HG03469 (cell line): ENCODE results near the gene PLAC1.

ENCODE experiments used
- ATAC-seq: cut with Tn5 transposase; IDR thresholded peaks from one replicate; pipeline ENCODE4 v1.9.1; 2021; ENCODE audit warnings: mild to moderate bottlenecking, moderate library complexity, moderate number of reproducible peaks; ENCODE audit not compliant: unreplicated experiment

The PLAC1 gene

GRCh38 chrX:134545510-134545909 lies 112.8 kb downstream of the PLAC1 start:
- ATAC-seq: no peak

- ATAC-seq: no peak
These were observed 113.6 kb downstream of the PLAC1 start for GRCh38 chrX:134544513-134545151.

- no peak for ATAC-seq
These were observed 114.1 kb downstream of the PLAC1 start for GRCh38 chrX:134544135-134544512.

DNA sequence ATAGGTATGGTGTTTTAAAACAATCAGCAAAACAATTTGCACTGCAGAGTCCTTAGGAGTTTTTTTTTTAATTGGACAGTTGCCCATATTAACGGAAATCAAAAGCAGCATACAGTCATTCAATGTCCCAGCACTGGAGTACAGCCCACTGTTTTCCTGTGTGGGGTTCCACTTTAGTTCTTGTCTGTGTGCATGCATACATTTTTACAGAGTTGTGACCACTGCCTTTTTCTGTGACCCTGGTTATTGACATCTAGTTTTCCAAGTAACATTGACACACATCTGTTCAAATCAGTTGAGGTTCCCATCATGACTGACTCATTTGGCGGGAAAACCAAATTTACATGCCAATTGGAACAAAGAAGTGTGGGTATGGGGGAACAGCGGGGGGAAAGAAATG lies 115.0 kb downstream of the PLAC1 start:
- ATAC-seq: no peak

DNA sequence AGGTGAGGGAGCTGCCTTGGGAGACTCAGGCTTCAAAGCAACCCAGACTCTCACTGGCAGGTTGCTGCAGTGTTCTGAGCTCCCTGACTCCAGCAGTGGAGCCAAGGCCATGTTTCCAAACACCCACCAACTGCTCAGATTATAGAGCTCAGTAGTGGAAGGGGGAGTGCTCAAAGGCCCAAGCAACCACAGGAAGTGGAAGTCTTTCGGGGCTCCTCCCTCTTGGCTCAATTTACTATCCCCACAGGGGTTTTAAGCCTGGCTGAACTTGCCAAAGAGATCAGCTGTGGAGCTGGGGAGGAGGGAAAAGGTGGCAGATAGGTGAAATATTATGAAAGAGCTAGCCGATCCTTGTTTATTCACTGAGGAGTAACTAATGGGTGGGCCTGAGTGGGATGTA lies 115.8 kb downstream of the PLAC1 start:
- ATAC-seq: no peak

- no peak for ATAC-seq
These were observed 116.4 kb downstream of the PLAC1 start for GRCh38 chrX:134541906-134542305.

DNA sequence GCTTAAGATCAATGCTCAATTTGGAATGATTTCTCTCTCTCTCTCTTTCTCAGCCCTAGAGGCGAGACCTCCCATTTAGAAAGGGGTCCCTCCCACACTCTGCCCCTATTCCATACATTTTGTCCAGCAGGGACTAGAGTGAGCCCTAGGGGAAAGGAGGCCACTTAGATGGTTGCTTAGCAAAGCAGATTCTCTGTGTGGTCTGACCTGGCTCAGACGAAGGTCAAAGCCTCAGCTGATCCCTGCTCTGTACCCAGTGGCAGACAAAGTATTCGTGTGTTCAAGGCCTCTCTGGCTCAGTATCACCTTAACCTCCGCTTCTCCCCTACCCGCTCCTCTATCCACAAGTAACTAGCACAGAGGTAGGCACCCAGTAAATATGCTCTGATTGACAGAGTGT lies 120.0 kb downstream of the PLAC1 start:
- no peak for ATAC-seq

- ATAC-seq: no peak
These were observed 120.9 kb downstream of the PLAC1 start for GRCh38 chrX:134537179-134537955.

DNA sequence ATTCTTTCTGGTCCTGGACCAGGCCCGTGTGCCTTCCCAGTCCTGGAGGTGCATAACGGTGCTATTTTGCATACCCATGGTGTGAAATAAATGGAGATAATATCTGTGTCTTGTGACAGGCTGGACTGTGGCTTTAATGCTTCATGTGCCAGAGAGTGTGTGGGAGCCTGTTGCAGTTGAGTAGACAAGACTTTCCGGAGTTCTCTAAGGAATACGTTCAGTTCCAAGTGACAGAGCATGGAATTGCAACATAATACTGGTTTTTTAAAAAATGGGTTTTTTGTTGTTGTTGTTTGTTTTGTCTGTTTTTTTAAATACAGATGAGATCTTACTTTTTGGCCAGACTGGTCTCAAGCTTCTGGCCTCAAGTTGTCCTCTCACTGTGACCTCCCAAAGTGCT lies 124.3 kb downstream of the PLAC1 start:
- no peak for ATAC-seq

DNA sequence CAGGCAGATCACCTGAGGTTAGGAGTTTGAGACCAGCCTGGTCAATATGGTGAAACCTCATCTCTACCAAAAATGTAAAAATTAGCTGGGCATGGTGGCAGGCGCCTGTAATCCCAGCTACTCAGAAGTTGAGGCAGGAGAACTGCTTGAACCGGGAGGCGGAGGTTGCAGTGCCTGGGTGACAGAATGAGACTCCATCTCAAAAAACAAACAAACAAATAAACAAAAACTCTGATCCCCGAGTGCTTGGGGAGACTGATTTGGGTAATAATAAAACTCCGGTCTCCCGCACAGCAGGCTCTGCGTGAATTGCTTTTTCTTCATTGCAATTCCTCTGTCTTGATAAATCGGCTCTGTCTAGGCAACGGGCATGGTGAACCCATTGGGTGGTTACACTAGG lies 124.9 kb downstream of the PLAC1 start:
- ATAC-seq: no peak

GRCh38 chrX:134530845-134531244 lies 127.4 kb downstream of the PLAC1 start:
- no peak for ATAC-seq

DNA sequence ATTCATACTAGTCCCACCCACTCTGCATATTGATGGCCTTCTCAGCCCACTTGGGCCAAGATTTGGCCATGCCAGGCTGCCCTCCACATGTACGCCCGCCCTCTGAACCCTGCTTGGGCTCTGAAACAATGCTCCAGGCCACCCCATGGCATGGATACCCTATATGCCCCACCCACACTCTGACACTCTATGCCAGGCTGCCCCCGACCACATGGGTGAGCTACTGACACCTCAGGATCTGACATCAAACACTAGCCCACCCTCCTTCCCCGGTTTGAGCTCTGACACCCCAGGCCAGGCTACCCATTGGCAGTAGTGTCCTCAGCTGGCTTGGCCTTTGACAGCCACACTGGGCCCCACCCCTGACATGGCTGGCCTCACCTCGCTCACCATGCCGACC lies 128.8 kb downstream of the PLAC1 start:
- ATAC-seq: no peak

DNA sequence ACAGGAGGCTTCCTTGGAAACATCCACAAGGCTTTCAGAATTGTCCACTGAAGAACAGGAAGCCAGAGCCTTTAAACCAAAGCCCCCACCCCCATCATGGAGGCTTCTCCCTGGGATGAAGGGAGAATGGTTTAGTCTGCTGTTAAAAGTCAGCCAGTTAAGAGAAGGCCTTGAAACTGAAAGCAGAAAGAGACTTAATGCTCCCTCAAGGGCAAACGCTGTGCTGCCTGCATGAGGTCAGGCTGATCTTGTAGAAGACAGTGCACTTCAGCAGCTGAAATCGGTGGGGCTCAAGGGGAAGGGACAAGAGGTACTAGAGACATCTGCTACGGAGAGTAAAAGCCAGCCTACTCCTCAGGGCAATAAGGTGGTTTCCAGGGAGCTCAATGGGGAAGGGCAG lies 129.3 kb downstream of the PLAC1 start:
- no peak for ATAC-seq

DNA sequence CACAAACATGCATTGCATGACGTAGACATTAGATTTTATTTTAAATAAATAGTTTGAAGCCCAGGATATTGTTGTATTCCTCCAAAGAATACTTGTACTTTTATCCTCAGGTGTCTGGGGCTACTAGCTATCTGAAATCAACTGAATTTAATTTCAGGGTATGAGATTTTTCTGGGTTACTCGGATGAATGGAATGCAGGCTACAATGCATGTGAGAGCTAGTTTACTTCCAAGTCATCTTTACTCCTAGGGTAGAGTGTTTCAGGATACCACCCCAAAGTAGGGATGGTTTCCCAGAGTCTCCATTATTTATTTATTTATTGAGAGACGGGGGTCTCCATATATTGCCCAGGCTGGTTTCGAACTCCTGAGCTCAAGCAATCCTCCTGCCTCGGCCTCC lies 131.9 kb downstream of the PLAC1 start:
- ATAC-seq: no peak

- no peak for ATAC-seq
These were observed 133.0 kb downstream of the PLAC1 start for GRCh38 chrX:134525086-134525792.

GRCh38 chrX:134524181-134524580 lies 134.1 kb downstream of the PLAC1 start:
- ATAC-seq: no peak

DNA sequence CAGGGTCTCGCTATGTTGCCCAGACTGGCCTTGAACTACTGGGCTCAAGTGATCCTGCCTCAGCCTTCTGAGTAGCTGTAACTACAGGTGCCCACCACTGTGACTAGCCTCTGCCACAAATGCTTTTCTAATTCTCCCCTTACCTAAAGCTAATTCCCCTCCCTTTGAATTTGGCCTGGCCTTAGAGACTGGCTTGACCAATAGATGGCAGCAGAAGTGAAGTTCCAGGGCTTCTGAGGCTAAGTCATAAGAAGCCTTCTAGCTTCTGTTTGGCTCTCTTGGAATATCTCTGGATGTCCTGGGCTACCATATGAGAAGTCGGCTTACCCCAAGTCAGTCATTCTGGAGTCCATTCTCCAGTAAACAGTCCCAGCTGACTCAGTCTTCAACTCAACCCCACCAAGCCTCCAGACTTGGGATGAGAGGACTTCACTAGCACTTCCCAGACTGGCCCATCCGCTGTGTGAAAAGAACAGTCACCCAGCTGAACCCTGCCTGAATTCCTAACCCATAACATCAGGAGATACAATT lies 137.3 kb downstream of the PLAC1 start:
- no peak for ATAC-seq
